ENCODE results near the gene THOP1. TPM values are rescaled to one million over a fixed set of nuclear protein-coding genes. Genes with fewer than 3 reads are reported as not detected.
A peak's percentile ranks its signal among the peaks of the same experiment; 100 is the strongest.

THOP1 gene
- total RNA-seq = 45.2 TPM

GRCh38 chr19:2785244-2785997 is at the start of gene THOP1:
Gene THOP1, plus strand, starts transcription at chr19:2785503. Its CDS starts 160 bp downstream, at chr19:2785663.
- peak; percentile 97 for DNase-seq (ENCODE audit: low spot score)

- DNase-seq (ENCODE audit: low spot score) = no peak
These were observed 48.6 kb upstream of the THOP1 start for GRCh38 chr19:2736550-2737190.

GRCh38 chr19:2739602-2740313 is 45.5 kb upstream of the THOP1 start, which contains the start of gene SLC39A3:
Gene SLC39A3, minus strand, starts transcription at chr19:2740017. Its CDS starts 2,760 bp downstream, at chr19:2737257.
- DNase-seq (ENCODE audit: low spot score) = peak; percentile 100

GRCh38 chr19:2740314-2740656 is 45.0 kb upstream of the THOP1 start:
- no peak for DNase-seq (ENCODE audit: low spot score)

- DNase-seq (ENCODE audit: low spot score) = no peak
These were observed 42.2 kb upstream of the THOP1 start for GRCh38 chr19:2743099-2743498.

GRCh38 chr19:2744113-2744512 is 41.2 kb upstream of the THOP1 start:
- no peak for DNase-seq (ENCODE audit: low spot score)

GRCh38 chr19:2747349-2747748 is 38.0 kb upstream of the THOP1 start:
- no peak for DNase-seq (ENCODE audit: low spot score)

GRCh38 chr19:2750808-2751437 is 34.4 kb upstream of the THOP1 start:
- no peak for DNase-seq (ENCODE audit: low spot score)

- no peak for DNase-seq (ENCODE audit: low spot score)
These were observed 33.9 kb upstream of the THOP1 start for GRCh38 chr19:2751438-2751830.

GRCh38 chr19:2754659-2755447 is 30.4 kb upstream of the THOP1 start:
- no peak for DNase-seq (ENCODE audit: low spot score)

GRCh38 chr19:2755448-2755705 is 29.9 kb upstream of the THOP1 start:
- DNase-seq (ENCODE audit: low spot score) = no peak

- no peak for DNase-seq (ENCODE audit: low spot score)
These were observed 29.5 kb upstream of the THOP1 start for GRCh38 chr19:2755811-2756210.

GRCh38 chr19:2756477-2756876 is 28.8 kb upstream of the THOP1 start:
- DNase-seq (ENCODE audit: low spot score) = no peak

GRCh38 chr19:2756921-2757881 is 28.1 kb upstream of the THOP1 start:
- DNase-seq (ENCODE audit: low spot score) = no peak

- DNase-seq (ENCODE audit: low spot score) = no peak
These were observed 26.5 kb upstream of the THOP1 start for GRCh38 chr19:2758601-2759313.

GRCh38 chr19:2759362-2759761 is 25.9 kb upstream of the THOP1 start:
- no peak for DNase-seq (ENCODE audit: low spot score)

- DNase-seq (ENCODE audit: low spot score) = no peak
These were observed 25.3 kb upstream of the THOP1 start for GRCh38 chr19:2759965-2760364.

GRCh38 chr19:2761309-2761677 is 24.0 kb upstream of the THOP1 start:
- no peak for DNase-seq (ENCODE audit: low spot score)

- DNase-seq (ENCODE audit: low spot score) = no peak
These were observed 23.2 kb upstream of the THOP1 start for GRCh38 chr19:2761876-2762782.

All from ureter (tissue), 1 donor.